Activated naive CD8-positive, alpha-beta T cell treated with anti-CD3 and anti-CD28 coated beads, Interleukin-2, amount 50 U/mL, for 24 hours (primary cell): ENCODE measurements around the gene SDHAF2.
"Not testable (repeated sequence)": the region's sequence is repeated elsewhere in the genome, so short reads cannot be mapped to it uniquely, and the experiment has no call there.

Source experiments
- ATAC-seq: fragments of 150-1000 bp; cut with Tn5 transposase; one replicate; pipeline ENCODE4 v1.10.0; 2021
- DNase-seq: peaks from one replicate; pipeline ENCODE4 v3.0.0; 2021
- H3K27ac Mint-ChIP-seq: one replicate; pipeline ENCODE4 v1.8.0; 2021; ENCODE audit warnings: mild to moderate bottlenecking, mixed read lengths
- H3K27me3 Mint-ChIP-seq: one replicate; pipeline ENCODE4 v1.8.0; 2021; ENCODE audit warnings: mixed read lengths
- H3K36me3 Mint-ChIP-seq: one replicate; pipeline ENCODE4 v1.8.0; 2021; ENCODE audit warnings: low read depth, mixed read lengths
- H3K4me1 Mint-ChIP-seq: one replicate; pipeline ENCODE4 v1.8.0; 2021; ENCODE audit warnings: mixed read lengths
- H3K4me3 Mint-ChIP-seq: one replicate; pipeline ENCODE4 v1.8.0; 2021; ENCODE audit warnings: mild to moderate bottlenecking, moderate library complexity, mixed read lengths
- H3K9me3 Mint-ChIP-seq: one replicate; pipeline ENCODE4 v1.8.0; 2021; ENCODE audit warnings: mixed read lengths

The SDHAF2 gene

GRCh38 chr11:61477126-61477525 is 47.2 kb downstream of the SDHAF2 start:
- no peaks in the 10 kb centered on the region for H3K9me3 Mint-ChIP-seq
- H3K27ac Mint-ChIP-seq, result no peak overlapping the region
- H3K36me3 Mint-ChIP-seq, result no peaks in the 10 kb centered on the region
- ATAC-seq (no peak), DNase-seq (no peak)
- H3K4me3 Mint-ChIP-seq, result no peak overlapping the region
- H3K27me3 Mint-ChIP-seq, result no peaks in the 10 kb centered on the region
- H3K4me1 Mint-ChIP-seq, result peaks cover 2% of the 10 kb centered on the region

DNA sequence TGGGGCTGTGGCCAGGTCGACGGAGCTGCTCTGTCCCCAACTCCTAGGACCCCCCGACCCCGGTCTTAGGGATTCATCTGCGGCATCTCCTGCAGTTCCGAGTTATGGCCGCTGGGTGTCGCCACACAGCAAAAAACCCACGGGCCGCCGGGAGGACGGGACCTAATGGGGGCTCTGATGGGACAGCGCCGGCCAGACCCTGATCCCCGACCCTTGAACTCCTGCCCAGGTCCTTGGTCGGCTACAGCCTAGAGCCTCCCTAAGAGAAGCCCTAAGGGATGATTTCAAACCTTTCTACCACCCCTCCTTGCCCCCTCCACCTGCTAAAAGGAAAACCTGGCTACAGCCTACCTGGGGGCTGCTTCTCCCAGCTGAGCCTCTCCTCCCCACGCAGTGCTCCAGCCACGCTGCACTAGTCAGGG is 47.8 kb downstream of the SDHAF2 start:
- no peak overlapping the region for H3K27ac Mint-ChIP-seq
- peak; percentile 33 for ATAC-seq
- no peak overlapping the region for H3K4me3 Mint-ChIP-seq

GRCh38 chr11:61479360-61480058 is 49.6 kb downstream of the SDHAF2 start:
- not testable (repeated sequence) for H3K4me3 Mint-ChIP-seq, H3K27ac Mint-ChIP-seq, DNase-seq, H3K9me3 Mint-ChIP-seq, ATAC-seq, H3K36me3 Mint-ChIP-seq, H3K4me1 Mint-ChIP-seq, H3K27me3 Mint-ChIP-seq

More for the DNA sequence above, 47.8 kb downstream of the SDHAF2 start:
- no peaks in the 10 kb centered on the region for H3K36me3 Mint-ChIP-seq
- peaks cover 2% of the 10 kb centered on the region for H3K4me1 Mint-ChIP-seq
- no peaks in the 10 kb centered on the region for H3K27me3 Mint-ChIP-seq
- H3K9me3 Mint-ChIP-seq, result no peaks in the 10 kb centered on the region
- peak; percentile 67 for DNase-seq

DNA sequence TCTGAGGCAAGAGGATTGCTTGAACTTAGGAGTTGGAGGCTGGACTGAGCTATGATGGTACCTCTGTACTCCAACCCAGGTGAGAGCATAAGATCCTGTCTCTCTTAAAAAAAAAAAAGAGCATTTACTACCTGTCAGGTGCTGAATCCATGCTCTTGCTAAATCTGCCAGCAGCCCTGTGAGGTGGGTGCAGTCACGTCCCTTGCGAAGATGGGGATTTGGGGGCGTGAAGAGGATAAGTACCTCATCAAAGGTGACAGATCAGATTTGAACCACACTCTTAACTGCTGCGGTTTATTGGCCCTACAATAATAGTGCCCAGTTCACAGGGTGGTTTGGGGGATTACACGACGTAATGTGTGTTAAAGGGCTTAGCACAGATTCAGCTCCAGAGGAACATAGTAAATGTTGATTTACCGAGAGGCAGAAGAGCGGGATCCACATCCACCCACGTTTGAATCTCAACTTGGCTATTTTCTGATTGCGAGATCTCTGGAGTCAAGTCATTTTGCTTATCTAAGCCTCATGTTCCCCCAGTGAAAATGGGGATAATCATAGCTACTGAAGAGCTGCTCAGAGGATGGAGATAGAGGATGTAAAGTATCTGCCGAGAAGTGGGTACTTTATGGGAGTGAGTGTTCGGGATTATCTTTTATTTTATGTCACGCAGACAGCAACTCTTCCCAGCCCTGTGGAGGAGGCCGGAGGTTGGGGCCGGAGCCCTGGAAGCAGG is 50.5 kb downstream of the SDHAF2 start:
- Mint-ChIP-seq H3K27ac (no peak overlapping the region), H3K4me3 (no peak overlapping the region), H3K9me3 (no peaks in the 10 kb centered on the region), H3K27me3 (peaks cover 3% of the 10 kb centered on the region), H3K36me3 (no peaks in the 10 kb centered on the region), H3K4me1 (no peaks in the 10 kb centered on the region)
- DNase-seq (no peak), ATAC-seq (no peak)

GRCh38 chr11:61480994-61481335 is 51.0 kb downstream of the SDHAF2 start:
- Mint-ChIP-seq H3K4me1 (no peaks in the 10 kb centered on the region), H3K27ac (no peak overlapping the region), H3K36me3 (no peaks in the 10 kb centered on the region), H3K9me3 (no peaks in the 10 kb centered on the region), H3K4me3 (no peak overlapping the region), H3K27me3 (peaks cover 3% of the 10 kb centered on the region)
- DNase-seq (no peak), ATAC-seq (no peak)

DNA sequence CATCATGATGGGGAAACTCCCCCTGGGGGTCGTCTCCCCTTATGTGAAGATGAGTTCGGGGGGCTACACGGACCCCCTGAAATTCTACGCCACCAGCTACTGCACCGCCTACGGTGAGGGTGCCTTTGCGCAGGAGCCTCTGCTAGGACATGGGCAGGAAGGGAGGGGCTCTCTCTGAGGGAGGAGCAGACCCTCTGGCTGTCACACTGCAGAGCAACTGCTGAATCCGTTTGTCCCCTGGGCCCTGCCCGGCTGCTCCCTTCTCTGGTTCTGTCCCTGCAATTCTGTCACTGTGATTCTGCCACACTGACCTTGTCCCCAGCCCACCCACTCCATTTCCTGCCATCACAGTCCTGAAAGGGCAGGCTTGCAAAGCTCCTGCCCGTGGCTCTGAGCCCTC is 51.9 kb downstream of the SDHAF2 start:
- Mint-ChIP-seq H3K9me3 (no peaks in the 10 kb centered on the region), H3K27ac (no peak overlapping the region), H3K4me1 (no peaks in the 10 kb centered on the region), H3K36me3 (no peaks in the 10 kb centered on the region), H3K27me3 (peaks cover 3% of the 10 kb centered on the region), H3K4me3 (no peak overlapping the region)
- DNase-seq, result no peak
- ATAC-seq, result no peak

DNA sequence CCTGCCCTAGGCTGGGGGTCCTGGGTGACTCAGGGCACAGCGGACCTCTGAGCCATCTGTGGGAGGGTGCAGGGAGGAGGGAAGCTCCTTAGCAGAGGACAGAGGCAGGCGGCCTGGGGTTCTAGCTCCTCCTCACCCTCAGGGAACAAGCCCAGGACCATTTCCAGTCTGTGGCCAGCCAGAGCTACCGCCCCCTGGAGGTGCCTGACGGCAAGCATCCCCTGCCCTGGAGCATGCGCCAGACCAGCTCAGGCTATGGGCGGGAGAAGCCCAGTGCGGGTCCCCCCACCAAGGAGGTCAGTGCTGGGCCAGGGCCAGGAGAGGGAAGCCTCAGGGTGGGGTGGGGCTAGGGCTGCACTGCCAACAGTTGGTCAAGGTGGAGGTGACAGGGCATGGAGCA is 52.6 kb downstream of the SDHAF2 start:
- peak; percentile 34 for ATAC-seq
- Mint-ChIP-seq H3K27me3 (peaks cover 3% of the 10 kb centered on the region), H3K27ac (no peak overlapping the region), H3K9me3 (no peaks in the 10 kb centered on the region), H3K4me1 (no peaks in the 10 kb centered on the region), H3K4me3 (no peak overlapping the region), H3K36me3 (no peaks in the 10 kb centered on the region)
- peak; percentile 46 for DNase-seq

GRCh38 chr11:61484541-61484940 is 54.6 kb downstream of the SDHAF2 start:
- Mint-ChIP-seq H3K27ac (no peak overlapping the region), H3K4me3 (no peak overlapping the region), H3K27me3 (peaks cover 3% of the 10 kb centered on the region), H3K4me1 (no peaks in the 10 kb centered on the region), H3K9me3 (no peaks in the 10 kb centered on the region), H3K36me3 (no peaks in the 10 kb centered on the region)
- no peak for DNase-seq
- no peak for ATAC-seq

DNA sequence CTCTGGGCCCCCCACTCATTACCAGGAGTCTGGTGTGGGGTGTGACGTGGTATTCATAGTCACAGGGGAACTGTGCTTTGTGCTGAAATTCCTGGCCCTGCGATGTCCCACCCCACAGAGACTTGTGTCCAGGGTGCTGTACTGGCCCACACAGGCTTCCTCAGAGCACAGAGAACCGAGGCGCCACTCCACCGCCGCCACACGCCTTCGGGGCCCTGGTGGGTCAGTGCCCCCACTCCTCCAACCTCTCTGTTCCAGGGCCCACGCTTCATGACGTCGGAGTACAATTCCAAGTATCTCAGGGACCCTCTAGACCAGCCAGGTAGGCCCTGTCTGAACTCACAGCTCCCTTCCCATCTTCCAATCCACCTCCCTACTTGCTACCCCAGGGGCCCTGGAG is 55.2 kb downstream of the SDHAF2 start:
- H3K4me3 Mint-ChIP-seq, result no peak overlapping the region
- ATAC-seq (no peak), DNase-seq (no peak)
- peaks cover 3% of the 10 kb centered on the region for H3K27me3 Mint-ChIP-seq
- no peaks in the 10 kb centered on the region for H3K9me3 Mint-ChIP-seq
- no peaks in the 10 kb centered on the region for H3K36me3 Mint-ChIP-seq
- no peaks in the 10 kb centered on the region for H3K4me1 Mint-ChIP-seq
- no peak overlapping the region for H3K27ac Mint-ChIP-seq

DNA sequence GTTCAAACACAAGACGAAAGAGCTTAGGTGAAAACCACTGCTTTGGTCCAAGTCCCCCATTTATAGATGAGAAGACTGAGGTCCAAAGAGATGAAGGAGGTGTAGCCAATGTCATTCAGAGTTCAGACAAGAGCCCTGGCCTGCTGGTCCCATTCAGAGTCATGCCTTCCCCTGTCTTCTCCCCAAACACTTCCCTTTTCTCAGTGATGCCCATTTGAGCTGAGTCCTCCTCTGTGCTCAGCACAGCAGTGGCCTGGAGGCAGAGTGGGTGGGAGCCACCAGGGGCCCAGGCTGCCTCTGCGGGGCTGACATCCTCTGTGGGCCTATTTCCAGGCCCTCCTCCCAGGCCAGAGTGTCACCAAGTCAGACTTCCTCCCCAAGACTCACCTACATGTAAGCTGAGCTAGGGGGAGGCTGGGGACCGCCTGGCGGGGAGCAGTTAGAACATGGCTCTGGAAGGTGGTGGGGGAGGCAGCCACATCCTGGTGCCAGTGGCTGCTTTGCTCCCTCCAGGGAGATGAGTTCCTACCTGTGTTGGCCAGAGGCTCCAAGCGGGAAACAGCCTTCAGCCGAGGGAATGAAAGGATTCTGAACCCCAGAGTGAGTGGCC is 56.2 kb downstream of the SDHAF2 start:
- Mint-ChIP-seq H3K27me3 (peaks cover 3% of the 10 kb centered on the region), H3K9me3 (no peaks in the 10 kb centered on the region), H3K4me1 (no peaks in the 10 kb centered on the region), H3K4me3 (no peak overlapping the region), H3K27ac (no peak overlapping the region), H3K36me3 (no peaks in the 10 kb centered on the region)
- DNase-seq (no peak), ATAC-seq (peak; percentile 5)

DNA sequence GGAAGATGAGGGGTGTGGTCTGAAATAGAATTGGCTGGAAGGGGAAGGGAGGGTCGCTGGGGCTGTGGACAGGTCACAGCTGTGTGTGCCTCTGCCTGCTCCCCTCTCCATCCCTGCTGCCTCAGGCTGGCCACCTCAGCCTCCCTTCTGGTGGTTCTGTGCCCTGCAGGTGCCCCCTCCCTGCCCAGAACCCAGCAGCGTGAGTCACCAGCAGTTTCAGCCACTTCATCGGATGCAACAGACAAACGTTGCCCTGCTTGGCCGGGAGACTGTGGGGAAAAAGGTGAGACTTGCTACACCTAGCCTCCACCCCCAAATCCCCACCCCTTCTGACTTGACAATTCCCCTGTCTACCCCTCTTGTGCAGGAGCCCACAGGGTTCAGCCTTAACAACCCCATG is 56.9 kb downstream of the SDHAF2 start:
- no peak overlapping the region for H3K4me3 Mint-ChIP-seq
- DNase-seq, result no peak
- H3K36me3 Mint-ChIP-seq, result no peaks in the 10 kb centered on the region
- no peaks in the 10 kb centered on the region for H3K9me3 Mint-ChIP-seq
- peaks cover 3% of the 10 kb centered on the region for H3K27me3 Mint-ChIP-seq
- no peaks in the 10 kb centered on the region for H3K4me1 Mint-ChIP-seq
- no peak overlapping the region for H3K27ac Mint-ChIP-seq
- no peak for ATAC-seq

DNA sequence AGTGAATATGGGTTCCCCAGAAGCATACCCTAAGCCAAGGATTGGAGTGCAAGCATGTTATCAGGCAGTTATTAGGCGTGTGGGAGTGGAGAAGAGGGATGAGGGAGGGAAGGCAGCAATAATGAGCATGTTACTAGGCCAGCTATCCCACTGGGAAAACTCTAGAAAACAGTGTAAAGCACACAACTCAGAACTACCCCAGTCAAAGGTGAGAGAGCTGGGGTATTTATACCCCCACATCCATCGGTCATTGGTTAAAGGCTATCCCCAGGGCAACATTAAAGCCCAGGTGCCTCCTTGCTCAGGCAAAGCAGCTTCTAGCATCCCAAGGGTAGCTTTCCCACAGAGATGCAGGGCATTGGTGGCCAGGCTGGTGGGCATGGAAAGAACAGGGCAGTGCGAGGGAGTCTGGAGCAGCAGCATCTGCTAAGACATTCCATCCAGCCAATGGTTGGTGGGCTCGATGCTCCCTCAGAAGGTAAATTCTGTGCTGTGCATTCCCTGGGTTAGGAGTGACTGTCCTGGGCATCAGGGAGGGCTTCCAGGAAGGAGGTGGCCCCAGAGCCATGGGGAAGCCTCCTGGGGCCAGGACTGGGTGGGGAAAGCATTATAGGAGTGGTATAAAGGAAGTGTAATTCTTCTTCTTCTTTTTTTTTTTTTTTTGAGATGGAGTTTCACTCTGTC is 57.6 kb downstream of the SDHAF2 start:
- Mint-ChIP-seq H3K36me3 (no peaks in the 10 kb centered on the region), H3K4me1 (no peaks in the 10 kb centered on the region), H3K9me3 (no peaks in the 10 kb centered on the region), H3K27me3 (peaks cover 3% of the 10 kb centered on the region), H3K4me3 (no peak overlapping the region), H3K27ac (no peak overlapping the region)
- ATAC-seq, result no peak
- no peak for DNase-seq

GRCh38 chr11:61488651-61489291 is 58.8 kb downstream of the SDHAF2 start:
- H3K4me1 Mint-ChIP-seq, result no peaks in the 10 kb centered on the region

DNA sequence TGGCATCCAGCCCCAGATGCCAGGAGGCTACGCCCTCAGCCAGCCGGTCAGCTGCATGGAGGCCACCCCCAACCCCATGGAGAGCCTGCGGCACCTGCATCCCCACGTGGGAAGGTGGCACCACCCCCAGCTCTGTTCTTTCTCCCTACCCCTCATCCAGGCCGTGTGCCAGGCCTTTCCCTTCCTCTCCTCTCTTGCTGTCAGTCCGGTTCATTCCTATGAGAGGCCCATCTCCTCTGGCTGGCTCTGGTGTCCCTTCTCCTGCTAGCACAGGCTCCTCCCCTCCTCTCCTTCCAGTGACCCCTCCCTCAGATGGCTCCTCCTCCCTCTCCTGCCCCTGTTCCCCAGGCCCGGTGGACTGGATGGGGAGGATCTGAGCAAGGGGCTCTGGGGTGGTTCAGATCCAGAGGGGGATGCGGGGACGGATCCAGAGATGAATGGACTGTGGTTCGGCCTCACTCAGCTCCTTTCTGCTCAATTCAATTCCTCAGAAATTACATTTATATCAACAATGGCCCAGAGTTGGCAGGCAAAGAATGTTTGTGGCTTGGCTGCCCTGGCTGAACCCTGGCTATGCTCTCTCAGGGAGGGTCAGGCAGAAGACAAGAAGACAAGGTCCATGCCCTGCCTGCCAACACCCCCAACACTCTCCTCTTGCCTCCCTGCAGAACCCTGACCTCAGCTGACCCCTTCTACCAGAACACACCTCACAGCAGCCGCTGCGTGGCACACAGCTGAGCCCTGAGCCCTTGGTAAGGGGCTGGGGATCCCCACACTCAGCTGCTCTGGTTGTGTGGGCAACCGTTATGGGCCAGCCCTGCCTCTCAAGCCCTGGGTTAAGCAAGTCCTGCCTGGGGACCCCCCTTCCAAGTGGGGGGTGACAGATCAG is 60.2 kb downstream of the SDHAF2 start:
- Mint-ChIP-seq H3K9me3 (no peaks in the 10 kb centered on the region), H3K4me1 (no peaks in the 10 kb centered on the region), H3K4me3 (no peak overlapping the region), H3K27ac (no peak overlapping the region), H3K36me3 (no peaks in the 10 kb centered on the region), H3K27me3 (no peaks in the 10 kb centered on the region)
- ATAC-seq (no peak), DNase-seq (no peak)

More at GRCh38 chr11:61488651-61489291, 58.8 kb downstream of the SDHAF2 start:
- Mint-ChIP-seq H3K27ac (no peak overlapping the region), H3K27me3 (no peaks in the 10 kb centered on the region), H3K9me3 (no peaks in the 10 kb centered on the region), H3K4me3 (no peak overlapping the region), H3K36me3 (no peaks in the 10 kb centered on the region)
- no peak for DNase-seq
- no peak for ATAC-seq
